ENCODE results near the gene PRPF38B.

- TF ChIP-seq CTCF (IDR thresholded peaks at IDR 0.05; ENCODE audit: low read depth, low read length), result no peak
- no peak for TF ChIP-seq EZH2phosphoT487 (IDR thresholded peaks at IDR 0.05; ENCODE audit: low read depth)
Observed at GRCh38 chr1:108691128-108691941, 775 bp upstream of the PRPF38B start.

Measured in OCI-LY3 (cell line).